GM12875 (cell line): ENCODE data around the gene LIMK1.

ENCODE experiments used
- H3K4me3 ChIP-seq: one replicate; pipeline ENCODE4 v1.5.1; 2011; ENCODE audit warnings: low read depth, low read length, control low read depth
- TF ChIP-seq, protein P1 (sequence below): IDR thresholded peaks from 2 replicates; pipeline ENCODE4 v1.5.1; 2011; ENCODE audit warnings: low read depth, mild to moderate bottlenecking, control low read depth, inconsistent platforms, low read length, moderate library complexity, borderline replicate concordance; ENCODE audit not compliant: insufficient read depth

Gene LIMK1

DNA sequence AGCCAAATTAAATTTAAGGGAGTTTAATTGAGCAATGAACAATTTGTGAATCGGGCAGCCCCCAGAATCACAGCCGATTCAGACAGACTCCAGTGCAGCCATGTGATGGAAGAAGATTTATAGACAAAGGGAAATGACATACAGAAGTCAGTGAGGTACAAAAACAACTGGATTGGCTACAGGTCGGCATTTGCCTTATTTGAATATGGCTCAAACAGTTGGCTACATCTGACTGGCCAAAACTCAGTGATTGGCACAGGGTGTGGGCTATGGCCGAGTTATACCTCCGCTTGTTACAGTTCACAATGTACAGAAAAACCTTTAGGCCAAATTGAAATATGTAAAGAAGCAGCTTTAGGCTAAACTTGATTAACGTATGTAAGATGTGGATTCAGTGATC lies 59.8 kb downstream of the LIMK1 start:
- TF ChIP-seq, protein P1, sequence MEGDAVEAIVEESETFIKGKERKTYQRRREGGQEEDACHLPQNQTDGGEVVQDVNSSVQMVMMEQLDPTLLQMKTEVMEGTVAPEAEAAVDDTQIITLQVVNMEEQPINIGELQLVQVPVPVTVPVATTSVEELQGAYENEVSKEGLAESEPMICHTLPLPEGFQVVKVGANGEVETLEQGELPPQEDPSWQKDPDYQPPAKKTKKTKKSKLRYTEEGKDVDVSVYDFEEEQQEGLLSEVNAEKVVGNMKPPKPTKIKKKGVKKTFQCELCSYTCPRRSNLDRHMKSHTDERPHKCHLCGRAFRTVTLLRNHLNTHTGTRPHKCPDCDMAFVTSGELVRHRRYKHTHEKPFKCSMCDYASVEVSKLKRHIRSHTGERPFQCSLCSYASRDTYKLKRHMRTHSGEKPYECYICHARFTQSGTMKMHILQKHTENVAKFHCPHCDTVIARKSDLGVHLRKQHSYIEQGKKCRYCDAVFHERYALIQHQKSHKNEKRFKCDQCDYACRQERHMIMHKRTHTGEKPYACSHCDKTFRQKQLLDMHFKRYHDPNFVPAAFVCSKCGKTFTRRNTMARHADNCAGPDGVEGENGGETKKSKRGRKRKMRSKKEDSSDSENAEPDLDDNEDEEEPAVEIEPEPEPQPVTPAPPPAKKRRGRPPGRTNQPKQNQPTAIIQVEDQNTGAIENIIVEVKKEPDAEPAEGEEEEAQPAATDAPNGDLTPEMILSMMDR: no peak
- H3K4me3 ChIP-seq: no peak overlapping the region

DNA sequence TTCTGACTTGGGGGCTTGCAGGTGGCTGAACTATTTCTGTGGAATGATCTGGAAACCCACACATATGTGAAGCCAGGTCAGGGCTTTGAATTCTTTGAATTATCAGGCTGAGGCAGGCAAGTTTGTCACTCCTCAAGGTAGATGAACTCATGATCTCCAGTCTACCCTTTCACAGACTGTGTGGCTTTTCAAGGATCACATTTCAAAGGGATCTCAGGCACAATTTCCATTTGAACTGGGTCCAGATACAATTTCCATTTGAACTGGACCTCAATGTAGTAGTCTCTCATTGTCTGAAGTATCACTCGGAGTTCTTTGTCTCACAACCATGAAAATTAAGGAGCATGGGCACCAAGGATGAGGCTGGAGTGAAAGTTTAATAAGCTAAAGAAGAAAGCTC lies 64.9 kb downstream of the LIMK1 start:
- H3K4me3 ChIP-seq: no peak overlapping the region
- TF ChIP-seq, protein P1: no peak

DNA sequence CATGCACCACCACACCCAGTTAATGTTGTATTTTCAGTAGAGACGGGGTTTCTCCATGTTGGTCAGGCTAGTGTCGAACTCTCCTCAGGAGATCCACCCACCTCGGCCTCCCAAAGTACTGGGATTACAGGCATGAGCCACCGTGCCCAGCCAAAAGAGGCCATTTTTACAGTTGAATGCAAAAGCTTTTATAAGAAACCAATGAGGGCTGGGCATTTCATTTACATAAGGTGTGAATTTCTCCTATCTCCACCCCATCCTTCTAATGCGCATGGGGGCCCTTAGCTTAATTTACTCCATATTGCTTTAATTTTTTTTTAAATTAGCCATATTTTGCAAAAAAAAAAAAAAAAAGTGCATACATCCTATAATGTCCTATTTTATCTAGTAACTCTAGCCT lies 65.5 kb downstream of the LIMK1 start:
- TF ChIP-seq, protein P1: no peak
- no peak overlapping the region for H3K4me3 ChIP-seq

DNA sequence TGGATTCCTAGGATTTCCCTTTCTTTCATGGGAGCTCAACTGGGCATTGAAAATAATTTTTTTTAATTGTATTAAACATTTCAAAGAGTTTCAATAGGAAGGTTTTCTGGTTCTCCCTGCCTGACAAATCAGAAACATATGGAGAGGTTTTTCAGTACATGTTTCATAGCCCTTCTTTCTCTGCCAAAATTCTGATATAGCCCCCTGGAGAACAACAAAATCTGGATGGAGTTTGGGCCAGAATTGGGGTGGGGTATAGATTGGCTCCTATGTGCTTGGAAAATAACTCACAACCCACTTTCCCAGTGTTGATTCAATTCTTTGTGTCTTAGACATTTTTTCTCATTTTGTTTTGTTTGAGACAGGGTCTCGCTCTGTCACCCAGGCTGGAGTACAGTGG lies 66.0 kb downstream of the LIMK1 start:
- TF ChIP-seq, protein P1: no peak
- H3K4me3 ChIP-seq: no peak overlapping the region

DNA sequence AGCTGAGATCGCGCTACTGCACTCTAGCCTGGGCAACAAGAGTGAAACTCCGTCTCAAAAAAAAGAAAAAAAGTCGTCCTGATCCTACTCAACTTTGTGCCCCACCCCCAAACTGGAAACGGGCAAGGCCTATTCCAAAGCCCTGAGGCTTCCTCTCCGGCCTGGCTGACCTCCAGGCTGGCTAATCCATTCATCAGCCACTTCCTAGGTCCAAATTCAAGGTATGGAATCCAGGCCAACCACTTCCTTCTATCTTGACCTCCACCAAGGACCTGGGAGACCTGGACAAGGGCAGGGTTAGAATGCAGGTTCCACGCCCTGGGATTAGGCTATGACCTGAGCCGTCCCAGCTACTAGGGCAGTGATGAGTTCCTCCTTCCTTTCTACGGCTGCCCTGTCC lies 70.1 kb downstream of the LIMK1 start:
- no peak overlapping the region for H3K4me3 ChIP-seq
- TF ChIP-seq, protein P1: no peak

DNA sequence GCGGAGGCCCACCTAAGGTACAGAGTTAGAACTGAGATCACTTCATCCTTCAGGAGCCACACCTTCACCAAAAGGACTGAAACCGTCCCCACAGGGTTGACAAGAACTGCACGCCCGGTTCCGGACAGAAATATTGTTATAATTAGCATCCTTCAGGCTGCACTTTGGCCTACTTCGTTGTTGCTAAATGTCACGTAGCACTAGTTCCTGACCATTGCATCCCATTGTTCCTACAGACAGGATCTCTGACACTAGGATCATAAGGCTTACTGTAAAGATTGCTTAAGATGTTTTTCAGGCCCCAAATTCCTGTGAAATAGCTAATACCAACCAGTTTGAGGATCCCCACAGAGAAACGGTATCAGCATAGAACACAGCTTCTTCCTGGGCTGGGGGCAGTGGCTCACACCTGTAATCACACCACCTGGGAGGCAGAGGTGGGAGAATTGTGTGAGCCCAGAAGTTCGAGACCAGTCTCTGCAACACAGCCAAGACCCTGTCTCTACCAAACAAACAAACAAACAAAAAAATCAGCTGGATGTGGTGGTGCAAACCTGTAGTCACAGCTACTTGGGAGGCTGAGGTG lies 72.3 kb downstream of the LIMK1 start:
- no peak overlapping the region for H3K4me3 ChIP-seq
- TF ChIP-seq, protein P1: no peak

DNA sequence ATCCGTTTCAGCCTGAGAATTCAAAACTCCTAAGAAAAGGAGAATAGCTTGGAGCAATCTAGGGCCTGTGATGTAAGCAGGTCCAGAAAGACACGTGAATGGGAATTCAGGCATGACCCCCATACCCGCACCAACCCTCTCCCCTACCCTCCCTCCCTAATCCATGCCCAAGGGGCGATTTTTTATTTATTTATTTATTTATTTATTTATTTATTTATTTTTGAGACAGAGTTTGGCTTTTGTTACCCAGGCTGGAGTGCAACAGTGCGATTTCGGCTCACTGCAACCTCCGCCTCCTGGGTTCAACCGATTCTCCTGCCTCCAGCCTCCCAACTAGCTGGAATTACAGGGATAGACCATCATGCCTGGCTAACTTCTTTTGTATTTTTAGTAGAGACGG lies 74.0 kb downstream of the LIMK1 start:
- TF ChIP-seq, protein P1: no peak
- H3K4me3 ChIP-seq: no peak overlapping the region
